Naive B cell (primary cell): ENCODE data around the gene ADAMTS15. TPM values are rescaled to one million over a fixed set of nuclear protein-coding genes. Genes with fewer than 3 reads are reported as not detected.

Experiments used
- ATAC-seq, 2 donors: fragments of 150-1000 bp; cut with Tn5 transposase; 2 replicates each; pipeline ENCODE4 v1.10.0; 2021; ENCODE audit warnings: low read depth in 2 of 2, mild to moderate bottlenecking in 2 of 2, moderate library complexity in 2 of 2
- DNase-seq: peaks from one replicate; pipeline ENCODE4 v3.0.0; 2022
- H3K27ac Mint-ChIP-seq, 6 donors: one replicate each; pipeline ENCODE4 v1.8.0; 2020 to 2022; ENCODE audit warnings: mild to moderate bottlenecking in 6 of 6, mixed read lengths in 6 of 6, moderate library complexity in 5 of 6, inconsistent platforms in 2 of 6
- H3K27me3 Mint-ChIP-seq, 3 donors: one replicate each; pipeline ENCODE4 v1.8.0; 2021 to 2022; ENCODE audit warnings: mixed read lengths in 3 of 3, mild to moderate bottlenecking in 1 of 3
- H3K36me3 Mint-ChIP-seq, 2 donors: one replicate each; pipeline ENCODE4 v1.8.0; 2020 to 2022; ENCODE audit warnings: mixed read lengths in 2 of 2, inconsistent platforms in 1 of 2, mild to moderate bottlenecking in 1 of 2
- H3K4me1 Mint-ChIP-seq, 3 donors: one replicate each; pipeline ENCODE4 v1.8.0; 2020 to 2022; ENCODE audit warnings: mixed read lengths in 3 of 3, inconsistent platforms in 1 of 3, mild to moderate bottlenecking in 1 of 3, moderate library complexity in 1 of 3
- H3K4me3 Mint-ChIP-seq, 8 donors: one replicate each; pipeline ENCODE4 v1.8.0; 2020 to 2022; ENCODE audit warnings: mild to moderate bottlenecking in 8 of 8, mixed read lengths in 8 of 8, moderate library complexity in 8 of 8, inconsistent platforms in 2 of 8
- H3K9me3 Mint-ChIP-seq, 7 donors: one replicate each; pipeline ENCODE4 v1.8.0; 2020 to 2022; ENCODE audit warnings: mixed read lengths in 7 of 7, mild to moderate bottlenecking in 5 of 7, inconsistent platforms in 2 of 7, moderate library complexity in 1 of 7
- polyA plus RNA-seq, 6 donors: library from polyadenylated mRNA; unstranded; fragments of 300-500 nt; fragmentation: Illumina TruSeq; gene quantifications; one replicate each; pipeline ENCODE4 v1.2.3, GENCODE V29; 2021; ENCODE audit warnings: low read depth in 6 of 6

The ADAMTS15 gene
- polyA plus RNA-seq, 6 donors from 2014 or later, result not detected

- Mint-ChIP-seq H3K27ac (peak overlapping the region in 1 of 6 donors; percentile 13), H3K4me1 (no peaks in the 10 kb centered on the region), H3K4me3 (no peak overlapping the region)
Measured at GRCh38 chr11:130515829-130516553, 67.5 kb downstream of the ADAMTS15 start.

GRCh38 chr11:130516554-130517505, 68.4 kb downstream of the ADAMTS15 start:
- ATAC-seq, result no peak
- peaks cover 0 to 2% (median 0%) of the 10 kb centered on the region in 7 donors for H3K9me3 Mint-ChIP-seq
- H3K36me3 Mint-ChIP-seq, result no peaks in the 10 kb centered on the region
- DNase-seq, result no peak
- H3K27ac Mint-ChIP-seq, result no peak overlapping the region
- no peak overlapping the region for H3K4me3 Mint-ChIP-seq
- H3K27me3 Mint-ChIP-seq, result peaks cover 0 to 35% (median 20%) of the 10 kb centered on the region in 3 donors
- H3K4me1 Mint-ChIP-seq, result no peaks in the 10 kb centered on the region

More at GRCh38 chr11:130515829-130516553, 67.5 kb downstream of the ADAMTS15 start:
- Mint-ChIP-seq H3K36me3 (no peaks in the 10 kb centered on the region), H3K27me3 (peaks cover 0 to 35% (median 21%) of the 10 kb centered on the region in 3 donors), H3K9me3 (peaks cover 0 to 2% (median 0%) of the 10 kb centered on the region in 7 donors)
- ATAC-seq, result no peak
- DNase-seq, result no peak

GRCh38 chr11:130518164-130518680, 69.8 kb downstream of the ADAMTS15 start:
- H3K4me1 Mint-ChIP-seq, result no peaks in the 10 kb centered on the region
- no peak for ATAC-seq
- no peak overlapping the region for H3K4me3 Mint-ChIP-seq
- peaks cover 0 to 29% (median 11%) of the 10 kb centered on the region in 3 donors for H3K27me3 Mint-ChIP-seq
- DNase-seq, result no peak
- no peak overlapping the region for H3K27ac Mint-ChIP-seq
- no peaks in the 10 kb centered on the region for H3K36me3 Mint-ChIP-seq
- H3K9me3 Mint-ChIP-seq, result peaks cover 0 to 2% (median 0%) of the 10 kb centered on the region in 7 donors

- Mint-ChIP-seq H3K9me3 (peaks cover 0 to 2% (median 0%) of the 10 kb centered on the region in 7 donors), H3K36me3 (no peaks in the 10 kb centered on the region), H3K4me3 (no peak overlapping the region), H3K4me1 (no peaks in the 10 kb centered on the region), H3K27ac (no peak overlapping the region), H3K27me3 (peaks cover 0 to 26% (median 17%) of the 10 kb centered on the region in 3 donors)
- DNase-seq (no peak), ATAC-seq (no peak)
Measured at GRCh38 chr11:130519128-130519932, 70.9 kb downstream of the ADAMTS15 start.

- H3K27me3 Mint-ChIP-seq, result peaks cover 0 to 20% (median 17%) of the 10 kb centered on the region in 3 donors
- H3K36me3 Mint-ChIP-seq, result no peaks in the 10 kb centered on the region
- H3K27ac Mint-ChIP-seq, result no peak overlapping the region
- H3K4me3 Mint-ChIP-seq, result no peak overlapping the region
- no peak for ATAC-seq
- DNase-seq, result no peak
- no peaks in the 10 kb centered on the region for H3K4me1 Mint-ChIP-seq
- peaks cover 0 to 2% (median 0%) of the 10 kb centered on the region in 7 donors for H3K9me3 Mint-ChIP-seq
Measured at GRCh38 chr11:130520271-130520671, 71.8 kb downstream of the ADAMTS15 start.

GRCh38 chr11:130522284-130522961, 74.0 kb downstream of the ADAMTS15 start:
- ATAC-seq (no peak), DNase-seq (no peak)
- H3K9me3 Mint-ChIP-seq, result peaks cover 0 to 2% (median 0%) of the 10 kb centered on the region in 7 donors
- peaks cover 0 to 23% (median 17%) of the 10 kb centered on the region in 3 donors for H3K27me3 Mint-ChIP-seq
- H3K4me1 Mint-ChIP-seq, result no peaks in the 10 kb centered on the region
- no peaks in the 10 kb centered on the region for H3K36me3 Mint-ChIP-seq
- H3K27ac Mint-ChIP-seq, result no peak overlapping the region
- H3K4me3 Mint-ChIP-seq, result no peak overlapping the region

GRCh38 chr11:130523166-130523565, 74.7 kb downstream of the ADAMTS15 start:
- DNase-seq, result no peak
- peaks cover 0 to 27% (median 17%) of the 10 kb centered on the region in 3 donors for H3K27me3 Mint-ChIP-seq
- no peaks in the 10 kb centered on the region for H3K36me3 Mint-ChIP-seq
- no peak for ATAC-seq
- H3K4me3 Mint-ChIP-seq, result no peak overlapping the region
- H3K27ac Mint-ChIP-seq, result no peak overlapping the region
- peaks cover 0 to 2% (median 0%) of the 10 kb centered on the region in 7 donors for H3K9me3 Mint-ChIP-seq
- H3K4me1 Mint-ChIP-seq, result no peaks in the 10 kb centered on the region

GRCh38 chr11:130523609-130524008, 75.2 kb downstream of the ADAMTS15 start:
- Mint-ChIP-seq H3K27ac (no peak overlapping the region), H3K4me3 (no peak overlapping the region), H3K4me1 (no peaks in the 10 kb centered on the region), H3K9me3 (peaks cover 0 to 2% (median 0%) of the 10 kb centered on the region in 7 donors), H3K36me3 (no peaks in the 10 kb centered on the region), H3K27me3 (peaks cover 0 to 30% (median 17%) of the 10 kb centered on the region in 3 donors)
- no peak for DNase-seq
- ATAC-seq, result no peak

- Mint-ChIP-seq H3K27ac (no peak overlapping the region), H3K27me3 (peaks cover 0 to 30% (median 17%) of the 10 kb centered on the region in 3 donors), H3K4me1 (no peaks in the 10 kb centered on the region), H3K4me3 (peak overlapping the region in 1 of 8 donors; percentile 1), H3K9me3 (peaks cover 0 to 2% (median 0%) of the 10 kb centered on the region in 7 donors), H3K36me3 (no peaks in the 10 kb centered on the region)
- DNase-seq, result no peak
- ATAC-seq, result no peak
Measured at GRCh38 chr11:130524132-130524790, 75.8 kb downstream of the ADAMTS15 start.

- Mint-ChIP-seq H3K9me3 (no peaks in the 10 kb centered on the region), H3K27me3 (peaks cover 0 to 21% (median 9%) of the 10 kb centered on the region in 3 donors), H3K27ac (no peak overlapping the region), H3K4me1 (no peaks in the 10 kb centered on the region), H3K36me3 (no peaks in the 10 kb centered on the region), H3K4me3 (peak overlapping the region in 1 of 8 donors; percentile 38)
- no peak for DNase-seq
- ATAC-seq, result no peak
Measured at GRCh38 chr11:130525307-130525706, 76.9 kb downstream of the ADAMTS15 start.
